ENCODE data around the gene PRDX4.

PRDX4 gene

GRCh38 chrX:23667239-23668177, at the start of gene PRDX4:
PRDX4 (plus strand) TSS chrX:23667493; CDS start chrX:23667571, 78 bp downstream.
- peak; percentile 23 for TF ChIP-seq CTCF (IDR thresholded peaks at IDR 0.05)

GRCh38 chrX:23621621-23622265, 45.5 kb upstream of the PRDX4 start:
- no peaks in the 10 kb centered on the region for H3K9me3 ChIP-seq
- no peak overlapping the region for H3K4me3 ChIP-seq (ENCODE audit: low read depth in 1 of 2, low read length in 1 of 2)
- H3K36me3 ChIP-seq: no peaks in the 10 kb centered on the region
- no peak overlapping the region for H3K27ac ChIP-seq
- H3K4me1 ChIP-seq (ENCODE audit: control insufficient read depth in 1 of 2, insufficient read depth in 1 of 2, low read depth in 1 of 2, low read length in 1 of 2): no peaks in the 10 kb centered on the region
- TF ChIP-seq CTCF (IDR thresholded peaks at IDR 0.05): no peak
- H3K27me3 ChIP-seq: no peaks in the 10 kb centered on the region

More at GRCh38 chrX:23667239-23668177, at the start of gene PRDX4:
- Histone ChIP-seq H3K27me3 (no peaks in the 10 kb centered on the region), H3K36me3 (no peaks in the 10 kb centered on the region), H3K4me1 (ENCODE audit: control insufficient read depth in 1 of 2, insufficient read depth in 1 of 2, low read depth in 1 of 2, low read length in 1 of 2) (peaks cover 21 to 23% of the 10 kb centered on the region in 2 experiments), H3K27ac (peak within 1 kb of the TSS; percentile 74), H3K4me3 (ENCODE audit: low read depth in 1 of 2, low read length in 1 of 2) (peak within 1 kb of the TSS; percentile 62 to 63), H3K9me3 (no peaks in the 10 kb centered on the region)

GRCh38 chrX:23623797-23624196, 43.5 kb upstream of the PRDX4 start:
- H3K9me3 ChIP-seq: no peaks in the 10 kb centered on the region
- no peak overlapping the region for H3K4me3 ChIP-seq (ENCODE audit: low read depth in 1 of 2, low read length in 1 of 2)
- H3K27ac ChIP-seq: no peak overlapping the region
- no peaks in the 10 kb centered on the region for H3K27me3 ChIP-seq
- H3K4me1 ChIP-seq (ENCODE audit: control insufficient read depth in 1 of 2, insufficient read depth in 1 of 2, low read depth in 1 of 2, low read length in 1 of 2): no peaks in the 10 kb centered on the region
- no peaks in the 10 kb centered on the region for H3K36me3 ChIP-seq
- TF ChIP-seq CTCF (IDR thresholded peaks at IDR 0.05): no peak

- Histone ChIP-seq H3K27me3 (no peaks in the 10 kb centered on the region), H3K27ac (no peak overlapping the region)
- TF ChIP-seq CTCF (IDR thresholded peaks at IDR 0.05): no peak
These were observed 40.6 kb upstream of the PRDX4 start for GRCh38 chrX:23626651-23627050.

GRCh38 chrX:23628131-23628530, 39.2 kb upstream of the PRDX4 start:
- Histone ChIP-seq H3K36me3 (no peaks in the 10 kb centered on the region), H3K4me1 (ENCODE audit: control insufficient read depth in 1 of 2, insufficient read depth in 1 of 2, low read depth in 1 of 2, low read length in 1 of 2) (no peaks in the 10 kb centered on the region), H3K4me3 (ENCODE audit: low read depth in 1 of 2, low read length in 1 of 2) (no peak overlapping the region), H3K9me3 (no peaks in the 10 kb centered on the region), H3K27me3 (no peaks in the 10 kb centered on the region), H3K27ac (no peak overlapping the region)
- no peak for TF ChIP-seq CTCF (IDR thresholded peaks at IDR 0.05)

More at GRCh38 chrX:23626651-23627050, 40.6 kb upstream of the PRDX4 start:
- no peak overlapping the region for H3K4me3 ChIP-seq (ENCODE audit: low read depth in 1 of 2, low read length in 1 of 2)
- H3K9me3 ChIP-seq: no peaks in the 10 kb centered on the region
- no peaks in the 10 kb centered on the region for H3K4me1 ChIP-seq (ENCODE audit: control insufficient read depth in 1 of 2, insufficient read depth in 1 of 2, low read depth in 1 of 2, low read length in 1 of 2)
- no peaks in the 10 kb centered on the region for H3K36me3 ChIP-seq

Data from neutrophil (primary cell).